Right ventricle myocardium inferior (tissue), 1 donor: ENCODE data around the gene TRAPPC14. TPM values are rescaled to one million over a fixed set of nuclear protein-coding genes. Genes with fewer than 3 reads are reported as not detected.
A peak's percentile ranks its signal among the peaks of the same experiment; 100 is the strongest.
"Not testable (repeated sequence)": the region's sequence is repeated elsewhere in the genome, so short reads cannot be mapped to it uniquely, and the experiment has no call there.

Experiments used
- ATAC-seq: fragments of 200-7000 bp; cut with Tn5 transposase; one replicate; pipeline ENCODE4 v1.9.1; 2020; ENCODE audit warnings: mild to moderate bottlenecking, moderate library complexity
- DNase-seq: peaks from one replicate; pipeline ENCODE4 v3.0.0; 2021; ENCODE audit errors: missing footprints
- intact Hi-C: fragments of 100-400 bp; cut with DNase I; formaldehyde crosslinking; loops from one replicate; pipeline ENCODE4 v1.11.0; 2022
- long read RNA-seq: library from polyadenylated mRNA; unstranded; transcript quantifications from one replicate; pipeline ENCODE4 v2.0.0, GENCODE V29; 2021
- total RNA-seq: library from RNA; stranded (reverse); fragmentation: NEBNext Ultra II Directional; extraction: Animal tissue kit (Norgen Biotek cat#: 25700); gene quantifications from one replicate; pipeline ENCODE4 v1.2.1, GENCODE V29; 2021
- donor health status: DM: no; HTN: yes; CAD: no; lungs with severe emphysema.

The TRAPPC14 gene
- 7.1 TPM for total RNA-seq
- long read RNA-seq, partial matches to known transcripts: 0 of 3 reads
- long read RNA-seq, other reads (novel, unspliced or antisense): 2 of 3 reads

GRCh38 chr7:100158229-100159098, at the start of gene TRAPPC14:
Gene TRAPPC14 (minus strand): TSS chr7:100158723. CDS start chr7:100158499, 224 bp downstream.
- intact Hi-C loops: no loop called here
- ATAC-seq: peak; percentile 92
- peak; percentile 97 for DNase-seq

GRCh38 chr7:100204454-100204853, 45.9 kb upstream of the TRAPPC14 start:
- no peak for ATAC-seq
- DNase-seq: no peak
- intact Hi-C loops: no loop called here

- DNase-seq (no peak), ATAC-seq (no peak)
- intact Hi-C loops: no loop called here
Measured at GRCh38 chr7:100200693-100201092, 42.2 kb upstream of the TRAPPC14 start.

GRCh38 chr7:100198266-100198665, 39.7 kb upstream of the TRAPPC14 start:
- ATAC-seq (no peak), DNase-seq (no peak)
- intact Hi-C loops: no loop called here

GRCh38 chr7:100195901-100196322, 37.4 kb upstream of the TRAPPC14 start:
- DNase-seq, intact Hi-C loops, ATAC-seq: not testable (repeated sequence)

- ATAC-seq: no peak
- no peak for DNase-seq
Measured at GRCh38 chr7:100195222-100195621, 36.7 kb upstream of the TRAPPC14 start.

GRCh38 chr7:100192969-100193368, 34.4 kb upstream of the TRAPPC14 start:
- intact Hi-C loops: no loop called here
- ATAC-seq (no peak), DNase-seq (no peak)

More at GRCh38 chr7:100195222-100195621, 36.7 kb upstream of the TRAPPC14 start:
- intact Hi-C loops: no loop called here

- ATAC-seq, DNase-seq, intact Hi-C loops: not testable (repeated sequence)
Measured at GRCh38 chr7:100192281-100192862, 33.8 kb upstream of the TRAPPC14 start.

GRCh38 chr7:100191775-100192174, 33.3 kb upstream of the TRAPPC14 start:
- no peak for DNase-seq
- intact Hi-C loops: no loop called here
- no peak for ATAC-seq

- DNase-seq (no peak), ATAC-seq (no peak)
- intact Hi-C loops: no loop called here
Measured at GRCh38 chr7:100190048-100190711, 31.7 kb upstream of the TRAPPC14 start.

GRCh38 chr7:100189061-100189460, 30.5 kb upstream of the TRAPPC14 start:
- ATAC-seq: no peak
- no peak for DNase-seq
- intact Hi-C loops: no loop called here

GRCh38 chr7:100185726-100186125, 27.2 kb upstream of the TRAPPC14 start:
- no peak for ATAC-seq
- intact Hi-C loops: no loop called here
- DNase-seq: no peak

GRCh38 chr7:100183090-100183489, 24.6 kb upstream of the TRAPPC14 start:
- intact Hi-C loops, DNase-seq, ATAC-seq: not testable (repeated sequence)

GRCh38 chr7:100182616-100183015, 24.1 kb upstream of the TRAPPC14 start:
- ATAC-seq, DNase-seq, intact Hi-C loops: not testable (repeated sequence)

- ATAC-seq, intact Hi-C loops, DNase-seq: not testable (repeated sequence)
Measured at GRCh38 chr7:100180084-100180483, 21.6 kb upstream of the TRAPPC14 start.

GRCh38 chr7:100177045-100178001, 18.8 kb upstream of the TRAPPC14 start, which contains the start of the genes GPC2 and STAG3:
Gene GPC2 (minus strand): TSS chr7:100177381. CDS start chr7:100177199, 182 bp downstream.
Gene STAG3 (plus strand): TSS chr7:100177918. CDS start chr7:100180557, 2,639 bp downstream.
- ATAC-seq (peak; percentile 93), DNase-seq (peak; percentile 98)
- intact Hi-C loops: no loop called here

GRCh38 chr7:100176096-100177044, 17.8 kb upstream of the TRAPPC14 start:
- intact Hi-C loops: no loop called here
- no peak for DNase-seq
- ATAC-seq: no peak
